ENCODE data around the gene DHFR. TPM values are rescaled to one million over a fixed set of nuclear protein-coding genes. Genes with fewer than 3 reads are reported as not detected.

Gene DHFR
- 22.4 TPM for total RNA-seq

GRCh38 chr5:80654391-80655230 lies at the start of gene DHFR, which contains the start of gene MSH3:
Gene DHFR (minus strand): TSS chr5:80654983. CDS start chr5:80654489, 494 bp downstream.
Gene MSH3 (plus strand): TSS chr5:80654652. CDS start chr5:80654728, 76 bp downstream.

Small RNA genes within 50 kb of the gene (small RNA-seq; reads per million reads assigned to genes)
- gene DBIP2 (ENCODE audit: low replicate concordance), result not detected
- gene MTRNR2L2 (ENCODE audit: low replicate concordance), result not detected

Other genes with a start within 250 kb of the DHFR start
- 75.2 TPM for gene ZFYVE16, start 246.9 kb downstream of the DHFR start, total RNA-seq
- 5.0 TPM for gene FAM151B, start 166.9 kb downstream of the DHFR start, total RNA-seq
- 0.18 TPM for gene ANKRD34B, start 84.7 kb downstream of the DHFR start, total RNA-seq
- 25.9 TPM for gene MSH3, start 331 bp downstream of the DHFR start, total RNA-seq